ENCODE results near the gene FAM98B. TPM values are rescaled to one million over a fixed set of nuclear protein-coding genes. Genes with fewer than 3 reads are reported as not detected.

Gene FAM98B
- total RNA-seq, 4 donors from 2014 or later: 5.2 to 12.2 (median 7.6) TPM

DNA sequence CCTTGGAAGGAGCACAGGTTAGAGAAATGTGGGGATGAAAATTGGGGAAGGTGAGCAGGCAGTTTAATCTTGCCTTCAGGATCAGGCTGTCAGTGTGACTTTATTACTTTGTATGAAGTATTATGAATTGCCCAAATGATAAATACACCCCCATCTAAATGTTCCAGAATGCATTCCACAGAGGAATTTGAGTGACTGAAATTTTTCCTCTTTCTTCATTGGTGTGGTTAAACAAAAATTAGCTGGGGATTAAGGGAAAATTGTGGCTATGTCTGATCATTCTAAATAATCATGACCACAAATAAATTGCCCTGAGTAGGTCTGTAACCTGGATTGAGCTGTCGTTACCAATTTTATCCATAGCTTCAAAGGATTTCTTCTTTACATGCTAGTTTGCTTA is 33.5 kb downstream of the FAM98B start:
- Histone ChIP-seq H3K9me3 (no peaks in the 10 kb centered on the region), H3K36me3 (no peaks in the 10 kb centered on the region), H3K27ac (no peak overlapping the region), H3K27me3 (no peaks in the 10 kb centered on the region), H3K4me3 (no peak overlapping the region), H3K4me1 (peaks cover 0 to 7% (median 0%) of the 10 kb centered on the region in 4 donors)
- 91 to 100% methylated on average over 1 of the region's 1 CpG for WGBS, 2 donors (ENCODE audit: low coverage in 1 of 2)
- in situ Hi-C loops (cut with MboI; ENCODE audit: low pct_ligation_motif_present in 1 of 4, low pct_unique_long_range_greater_than_20kb in 1 of 4, low sequenced_read_pairs in 3 of 4): loop anchor here in 2 of 4 donors (10.0 to 25.0 kb wide), 2 partner anchors 197 to 200 kb away; no protein-coding TSS in a partner anchor
- TF ChIP-seq EP300 (IDR thresholded peaks at IDR 0.05; ENCODE audit: low read depth): no peak
- intact Hi-C loops (cut with DNase I; ENCODE audit: low total_unique reads): no loop called here
- no peak for DNase-seq

DNA sequence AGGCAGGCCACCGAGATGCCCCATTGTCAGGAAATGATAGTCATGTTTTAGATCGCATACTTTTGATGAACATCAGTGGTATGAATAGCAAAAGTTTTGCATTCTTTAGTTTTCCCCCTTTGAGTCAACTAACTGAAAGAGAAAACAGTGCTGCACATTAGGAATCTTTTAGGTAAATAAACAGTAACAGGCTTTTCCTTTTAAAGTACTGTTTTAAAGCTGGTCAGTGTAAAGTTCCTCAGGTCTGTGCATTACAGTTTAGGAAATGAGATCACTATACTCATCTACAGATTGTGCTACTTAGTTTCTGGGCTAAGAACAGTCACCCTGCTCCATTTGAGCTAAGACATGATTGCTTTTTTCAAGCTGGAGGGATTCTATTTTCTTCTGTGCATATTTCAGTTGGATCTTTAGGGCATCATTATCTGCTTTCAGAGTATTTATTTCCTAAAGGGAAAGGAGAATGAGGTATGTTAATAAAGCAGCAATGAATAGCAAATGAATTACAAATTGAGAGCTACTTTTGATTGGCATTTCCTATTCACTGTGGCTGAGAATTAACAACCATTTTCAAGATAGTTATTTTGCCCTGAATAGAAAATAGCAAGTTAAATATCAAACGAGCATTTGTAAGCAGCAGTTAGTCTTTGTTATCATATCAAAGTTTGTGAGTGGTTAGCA is 36.5 kb downstream of the FAM98B start:
- in situ Hi-C loops (cut with MboI; ENCODE audit: low pct_ligation_motif_present in 1 of 4, low pct_unique_long_range_greater_than_20kb in 1 of 4, low sequenced_read_pairs in 3 of 4): loop anchor here in 1 of 4 donors (25.0 kb wide), 1 partner anchor 197 kb away; no protein-coding TSS in a partner anchor
- H3K27ac ChIP-seq: no peak overlapping the region

DNA sequence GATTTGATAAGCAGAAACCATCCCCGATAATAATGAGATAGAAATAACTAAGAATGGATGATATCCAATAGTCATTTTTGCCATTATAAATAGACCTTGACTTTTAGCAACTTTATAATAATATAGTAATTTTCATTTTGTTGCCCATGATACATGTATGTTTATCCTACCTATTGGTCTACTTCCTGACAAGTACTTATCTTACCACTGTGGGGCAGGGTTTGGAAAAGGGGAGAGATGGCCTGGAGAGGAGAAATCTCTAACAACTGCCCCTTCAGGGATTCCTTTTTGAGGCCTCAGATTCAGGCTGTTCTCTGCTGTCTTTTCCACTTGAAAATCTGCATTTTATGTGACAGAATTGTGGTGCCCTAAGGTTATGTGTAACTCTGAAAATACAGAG is 42.2 kb downstream of the FAM98B start:
- Histone ChIP-seq H3K27me3 (no peaks in the 10 kb centered on the region), H3K9me3 (no peaks in the 10 kb centered on the region), H3K4me1 (peaks cover 0 to 8% (median 0%) of the 10 kb centered on the region in 4 donors), H3K36me3 (peaks cover 0 to 4% (median 0%) of the 10 kb centered on the region in 4 donors), H3K27ac (no peak overlapping the region), H3K4me3 (no peak overlapping the region)
- DNase-seq: no peak
- 95 to 100% methylated on average over 1 of the region's 1 CpG for WGBS, 2 donors (ENCODE audit: low coverage in 1 of 2)
- intact Hi-C loops (cut with DNase I; ENCODE audit: low total_unique reads) (no loop called here), in situ Hi-C loops (cut with MboI; ENCODE audit: low pct_ligation_motif_present in 1 of 4, low pct_unique_long_range_greater_than_20kb in 1 of 4, low sequenced_read_pairs in 3 of 4) (loop anchor here in 1 of 4 donors (25.0 kb wide), 1 partner anchor 191 kb away; no protein-coding TSS in a partner anchor)
- no peak for TF ChIP-seq EP300 (IDR thresholded peaks at IDR 0.05; ENCODE audit: low read depth)
- no peak for TF ChIP-seq POLR2A (IDR thresholded peaks at IDR 0.05)
- TF ChIP-seq POLR2AphosphoS5 (IDR thresholded peaks at IDR 0.05): no peak
- TF ChIP-seq, protein P1, sequence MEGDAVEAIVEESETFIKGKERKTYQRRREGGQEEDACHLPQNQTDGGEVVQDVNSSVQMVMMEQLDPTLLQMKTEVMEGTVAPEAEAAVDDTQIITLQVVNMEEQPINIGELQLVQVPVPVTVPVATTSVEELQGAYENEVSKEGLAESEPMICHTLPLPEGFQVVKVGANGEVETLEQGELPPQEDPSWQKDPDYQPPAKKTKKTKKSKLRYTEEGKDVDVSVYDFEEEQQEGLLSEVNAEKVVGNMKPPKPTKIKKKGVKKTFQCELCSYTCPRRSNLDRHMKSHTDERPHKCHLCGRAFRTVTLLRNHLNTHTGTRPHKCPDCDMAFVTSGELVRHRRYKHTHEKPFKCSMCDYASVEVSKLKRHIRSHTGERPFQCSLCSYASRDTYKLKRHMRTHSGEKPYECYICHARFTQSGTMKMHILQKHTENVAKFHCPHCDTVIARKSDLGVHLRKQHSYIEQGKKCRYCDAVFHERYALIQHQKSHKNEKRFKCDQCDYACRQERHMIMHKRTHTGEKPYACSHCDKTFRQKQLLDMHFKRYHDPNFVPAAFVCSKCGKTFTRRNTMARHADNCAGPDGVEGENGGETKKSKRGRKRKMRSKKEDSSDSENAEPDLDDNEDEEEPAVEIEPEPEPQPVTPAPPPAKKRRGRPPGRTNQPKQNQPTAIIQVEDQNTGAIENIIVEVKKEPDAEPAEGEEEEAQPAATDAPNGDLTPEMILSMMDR (IDR thresholded peaks at IDR 0.05): no peak

More for the DNA sequence above, 36.5 kb downstream of the FAM98B start:
- TF ChIP-seq POLR2A (IDR thresholded peaks at IDR 0.05) (no peak), POLR2AphosphoS5 (IDR thresholded peaks at IDR 0.05) (no peak)
- DNase-seq: no peak
- intact Hi-C loops (cut with DNase I; ENCODE audit: low total_unique reads): no loop called here
- Histone ChIP-seq H3K4me3 (no peak overlapping the region), H3K27me3 (no peaks in the 10 kb centered on the region), H3K9me3 (no peaks in the 10 kb centered on the region), H3K4me1 (no peaks in the 10 kb centered on the region), H3K36me3 (peaks cover 0 to 4% (median 0%) of the 10 kb centered on the region in 4 donors)
- WGBS, 2 donors (ENCODE audit: low coverage in 1 of 2): 65 to 73% methylated on average over 3 of the region's 3 CpGs

DNA sequence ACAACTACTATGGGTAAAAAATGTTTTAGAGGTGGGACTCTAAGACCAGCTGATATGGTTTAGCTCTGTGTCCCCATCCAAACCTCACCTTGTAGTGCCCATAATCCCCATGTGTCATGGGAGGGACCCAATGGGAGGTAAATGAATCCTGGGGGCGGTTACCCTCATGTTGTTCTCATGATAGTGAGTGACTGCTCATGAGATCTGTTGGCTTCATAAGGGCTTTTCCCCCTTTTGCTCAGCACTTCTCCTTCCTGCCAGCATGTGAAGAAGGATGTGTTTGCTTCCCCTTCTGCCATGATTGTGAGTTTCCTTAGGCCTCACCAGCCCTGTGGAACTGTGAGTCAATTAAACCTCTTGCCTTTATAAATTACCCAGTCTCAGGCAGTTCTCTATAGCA is 45.7 kb downstream of the FAM98B start:
- no peak for DNase-seq
- Histone ChIP-seq H3K36me3 (peaks cover 0 to under 1% (median 0%) of the 10 kb centered on the region in 4 donors), H3K27me3 (no peaks in the 10 kb centered on the region), H3K9me3 (no peaks in the 10 kb centered on the region), H3K4me3 (no peak overlapping the region), H3K27ac (no peak overlapping the region), H3K4me1 (peaks cover 0 to 8% (median 0%) of the 10 kb centered on the region in 4 donors)
- intact Hi-C loops (cut with DNase I; ENCODE audit: low total_unique reads) (no loop called here), in situ Hi-C loops (cut with MboI; ENCODE audit: low pct_ligation_motif_present in 1 of 4, low pct_unique_long_range_greater_than_20kb in 1 of 4, low sequenced_read_pairs in 3 of 4) (loop anchor here in 1 of 4 donors (25.0 kb wide), 1 partner anchor 188 kb away; no protein-coding TSS in a partner anchor)
- WGBS, 2 donors (ENCODE audit: low coverage in 1 of 2): 94 to 100% methylated on average over 1 of the region's 1 CpG
- TF ChIP-seq POLR2A (IDR thresholded peaks at IDR 0.05) (no peak), POLR2AphosphoS5 (IDR thresholded peaks at IDR 0.05) (no peak), EP300 (IDR thresholded peaks at IDR 0.05; ENCODE audit: low read depth) (no peak)
- TF ChIP-seq, protein P1 (IDR thresholded peaks at IDR 0.05): no peak

DNA sequence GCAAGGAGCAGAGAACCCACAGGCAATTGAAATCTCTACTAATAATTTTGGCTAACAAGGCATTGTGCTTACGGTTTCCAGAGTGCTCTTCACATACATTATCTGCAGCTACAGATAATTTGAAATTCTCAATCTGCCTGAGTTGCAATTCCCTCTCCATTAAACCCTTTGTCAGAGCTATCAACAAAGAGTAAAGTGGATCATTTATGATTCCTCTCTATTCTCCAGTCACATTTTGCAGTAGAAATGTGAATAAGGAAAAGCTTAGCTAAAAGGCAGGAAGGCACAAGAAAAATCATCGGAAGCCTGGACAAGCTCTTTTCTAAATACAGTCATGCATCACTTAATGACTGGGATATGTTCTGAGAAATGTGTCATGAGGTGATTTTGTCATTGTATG is 49.6 kb downstream of the FAM98B start:
- H3K36me3 ChIP-seq: no peaks in the 10 kb centered on the region
- in situ Hi-C loops (cut with MboI; ENCODE audit: low pct_ligation_motif_present in 1 of 4, low pct_unique_long_range_greater_than_20kb in 1 of 4, low sequenced_read_pairs in 3 of 4) (no loop called here), intact Hi-C loops (cut with DNase I; ENCODE audit: low total_unique reads) (no loop called here)
- no peak overlapping the region for H3K4me3 ChIP-seq
- no peak overlapping the region for H3K27ac ChIP-seq
- no peaks in the 10 kb centered on the region for H3K4me1 ChIP-seq
- H3K27me3 ChIP-seq: no peaks in the 10 kb centered on the region
- no peaks in the 10 kb centered on the region for H3K9me3 ChIP-seq
- TF ChIP-seq POLR2A (IDR thresholded peaks at IDR 0.05) (no peak), POLR2AphosphoS5 (IDR thresholded peaks at IDR 0.05) (no peak), EP300 (IDR thresholded peaks at IDR 0.05; ENCODE audit: low read depth) (no peak)
- TF ChIP-seq, protein P1 (IDR thresholded peaks at IDR 0.05): no peak
- WGBS, 2 donors (ENCODE audit: low coverage in 1 of 2): 79 to 94% methylated on average over 2 of the region's 2 CpGs
- DNase-seq: no peak
